Pulmonary artery endothelial cell (primary cell): ENCODE results near the gene ARF3. TPM values are rescaled to one million over a fixed set of nuclear protein-coding genes. Genes with fewer than 3 reads are reported as not detected.

Source experiments
- total RNA-seq: library from RNA; depleted of rRNA; stranded (reverse); fragments of >200 nt; gene quantifications from 2 replicates; pipeline ENCODE4 v1.2.3, GENCODE V29; 2014

ARF3 gene
- total RNA-seq, 1 donor from 2014 or later, result 46.8 TPM

Other genes starting within 250 kb of the ARF3 start
- 20.5 and 28.9 TPM in 2 replicates for gene CCNT1, start 240.8 kb downstream of the ARF3 start, total RNA-seq
- gene ADCY6, start 168.4 kb downstream of the ARF3 start, total RNA-seq, result 34.2 and 40.6 TPM in 2 replicates
- gene CACNB3, start 139.0 kb downstream of the ARF3 start, total RNA-seq, result 18.7 and 20.9 TPM in 2 replicates
- 79.2 and 140 TPM in 2 replicates for gene DDX23, start 105.3 kb downstream of the ARF3 start, total RNA-seq
- 1.4 and 3.7 TPM in 2 replicates for gene RND1, start 91.6 kb downstream of the ARF3 start, total RNA-seq
- 20.6 and 23.0 TPM in 2 replicates for gene FKBP11, start 32.0 kb downstream of the ARF3 start, total RNA-seq
- under 0.01 TPM in 1 of 2 replicates, not detected in the other for gene WNT10B, start 14.2 kb upstream of the ARF3 start, total RNA-seq
- gene WNT1, start 20.8 kb upstream of the ARF3 start, total RNA-seq, result not detected in 2 replicates
- 0.14 and 0.26 TPM in 2 replicates for gene DDN, start 41.9 kb upstream of the ARF3 start, total RNA-seq
- gene PRKAG1, start 61.3 kb upstream of the ARF3 start, total RNA-seq, result 41.2 and 64.7 TPM in 2 replicates
- 29.7 and 36.8 TPM in 2 replicates for gene KMT2D, start 103.3 kb upstream of the ARF3 start, total RNA-seq
- gene RHEBL1, start 112.5 kb upstream of the ARF3 start, total RNA-seq, result 2.2 and 3.0 TPM in 2 replicates
- 5.8 and 18.8 TPM in 2 replicates for gene DHH, start 137.3 kb upstream of the ARF3 start, total RNA-seq
- 69.8 and 73.5 TPM in 2 replicates for gene LMBR1L, start 153.4 kb upstream of the ARF3 start, total RNA-seq
- 2,136 and 3,345 TPM in 2 replicates for gene TUBA1B, start 173.9 kb upstream of the ARF3 start, total RNA-seq
- 1,067 and 1,186 TPM in 2 replicates for gene TUBA1A, start 231.6 kb upstream of the ARF3 start, total RNA-seq